Loucy (cell line): ENCODE data around the gene ICAM4.

Source experiments
- H2AFZ ChIP-seq: fragments of 200-600 bp; sonication (generic); 2 replicates; pipeline ENCODE4 v1.6.0; 2016; ENCODE audit warnings: antibody characterized with exemption, mild to moderate bottlenecking, low read length, moderate library complexity
- H3F3A ChIP-seq: fragments of 200-600 bp; 2 replicates; pipeline ENCODE4 v1.6.0; 2016; ENCODE audit warnings: antibody characterized with exemption, low read depth, mild to moderate bottlenecking
- H3K27me3 ChIP-seq: fragments of 200-600 bp; sonication (generic); 2 replicates; pipeline ENCODE4 v1.6.1; 2014; ENCODE audit warnings: low read length, mild to moderate bottlenecking; ENCODE audit not compliant: insufficient read depth, poor library complexity, severe bottlenecking
- H3K36me3 ChIP-seq: fragments of 200-600 bp; sonication (generic); 2 replicates; pipeline ENCODE4 v1.6.1; 2016; ENCODE audit warnings: low read length; ENCODE audit not compliant: insufficient read depth
- H3K4me1 ChIP-seq: fragments of 200-600 bp; sonication (generic); 2 replicates; pipeline ENCODE4 v1.5.1; 2014; ENCODE audit warnings: low read length, mild to moderate bottlenecking; ENCODE audit not compliant: insufficient read depth, poor library complexity, severe bottlenecking
- H3K4me2 ChIP-seq: fragments of 200-600 bp; sonication (generic); 2 replicates; pipeline ENCODE4 v1.6.0; 2014; ENCODE audit warnings: antibody characterized with exemption, low read length, low read depth, mild to moderate bottlenecking; ENCODE audit not compliant: poor library complexity, severe bottlenecking
- H3K4me3 ChIP-seq: fragments of 200-600 bp; sonication (generic); 2 replicates; pipeline ENCODE4 v1.5.1; 2014; ENCODE audit warnings: low read length, mild to moderate bottlenecking, mixed read lengths; ENCODE audit not compliant: poor library complexity, severe bottlenecking
- H3K79me2 ChIP-seq: fragments of 200-600 bp; sonication (generic); 2 replicates; pipeline ENCODE4 v1.6.1; 2014; ENCODE audit warnings: low read length; ENCODE audit not compliant: insufficient read depth
- H3K9ac ChIP-seq: fragments of 200-600 bp; sonication (generic); 2 replicates; pipeline ENCODE4 v1.6.0; 2014; ENCODE audit warnings: mild to moderate bottlenecking, low read depth, low read length, moderate library complexity; ENCODE audit not compliant: poor library complexity, severe bottlenecking
- H3K9me2 ChIP-seq: fragments of 200-600 bp; sonication (generic); replicated peaks from 2 replicates; pipeline ENCODE4 v1.6.1; 2016; ENCODE audit warnings: low read depth, low read length, mixed read lengths
- H3K9me3 ChIP-seq: fragments of 200-600 bp; sonication (generic); 2 replicates; pipeline ENCODE4 v1.6.1; 2014; ENCODE audit warnings: mild to moderate bottlenecking, antibody characterized with exemption, low read length, low read depth; ENCODE audit not compliant: insufficient read depth
- H4K20me1 ChIP-seq: fragments of 200-600 bp; sonication (generic); 2 replicates; pipeline ENCODE4 v1.6.0; 2014; ENCODE audit warnings: antibody characterized with exemption, low read length, mild to moderate bottlenecking; ENCODE audit not compliant: insufficient read depth, poor library complexity, severe bottlenecking
- EZH2phosphoT487 ChIP-seq: fragments of 200-600 bp; IDR thresholded peaks from 2 replicates; pipeline ENCODE4 v1.6.1; 2018; ENCODE audit warnings: antibody characterized with exemption, mild to moderate bottlenecking, moderate library complexity, borderline replicate concordance
- TF ChIP-seq, protein P1 (sequence below): fragments of 200-600 bp; sonication (generic); conservative IDR thresholded peaks from 2 replicates; pipeline ENCODE4 v1.5.1; 2014; ENCODE audit warnings: mild to moderate bottlenecking, antibody characterized with exemption, low read length

Gene ICAM4

DNA sequence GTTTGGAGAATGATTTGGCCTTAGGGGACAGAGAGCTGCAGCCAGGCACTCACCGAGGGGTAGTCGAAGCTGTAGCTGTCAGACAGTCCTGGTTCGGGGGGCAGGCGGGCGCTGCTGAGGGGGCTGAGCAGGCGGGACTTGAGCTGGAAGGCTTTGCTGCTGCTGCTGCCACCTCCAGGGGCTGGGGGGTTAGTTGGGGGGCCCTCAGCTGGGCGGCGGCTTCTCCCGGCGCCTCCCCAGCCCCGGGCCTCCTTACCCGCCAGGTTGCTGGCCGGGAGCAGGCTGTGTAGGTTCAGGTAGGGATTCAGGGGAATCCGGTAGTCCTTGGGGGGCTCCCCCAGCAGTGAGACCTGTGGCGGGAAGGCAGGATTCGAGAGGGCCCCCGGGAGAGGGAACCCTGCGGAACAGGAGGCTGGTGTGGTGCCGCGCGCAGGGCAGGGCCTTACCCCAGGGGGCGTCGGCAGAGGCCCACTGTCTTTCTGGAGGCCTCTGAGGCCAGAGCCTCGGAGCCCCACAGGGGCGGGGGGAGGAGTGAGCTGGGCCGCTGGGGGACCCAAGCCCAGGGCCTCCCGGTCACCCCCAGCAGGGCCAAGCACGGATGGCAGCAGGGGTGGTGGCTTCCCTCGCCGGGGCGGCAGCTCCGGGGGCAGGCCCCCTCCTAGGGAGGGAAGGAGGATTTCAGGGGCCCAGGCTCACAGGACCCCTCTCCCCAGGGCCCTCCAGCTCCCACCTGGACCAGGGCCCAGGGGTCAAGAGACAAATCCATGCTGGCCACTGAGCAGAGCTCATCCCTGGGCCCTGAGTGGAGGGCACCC is 34.1 kb downstream of the ICAM4 start:
- Histone ChIP-seq H3K9ac (no peak overlapping the region), H3F3A (peaks cover 6% of the 10 kb centered on the region; the same call in 1 of the 2 replicates), H3K9me2 (no peaks in the 10 kb centered on the region), H4K20me1 (no peaks in the 10 kb centered on the region), H3K27me3 (no peaks in the 10 kb centered on the region), H3K4me1 (no peaks in the 10 kb centered on the region), H3K4me3 (no peak overlapping the region), H3K4me2 (no peak overlapping the region), H3K9me3 (no peaks in the 10 kb centered on the region), H2AFZ (no peak overlapping the region), H3K79me2 (no peaks in the 10 kb centered on the region), H3K36me3 (peaks cover 87% of the 10 kb centered on the region)
- no peak for TF ChIP-seq EZH2phosphoT487
- TF ChIP-seq, protein P1, sequence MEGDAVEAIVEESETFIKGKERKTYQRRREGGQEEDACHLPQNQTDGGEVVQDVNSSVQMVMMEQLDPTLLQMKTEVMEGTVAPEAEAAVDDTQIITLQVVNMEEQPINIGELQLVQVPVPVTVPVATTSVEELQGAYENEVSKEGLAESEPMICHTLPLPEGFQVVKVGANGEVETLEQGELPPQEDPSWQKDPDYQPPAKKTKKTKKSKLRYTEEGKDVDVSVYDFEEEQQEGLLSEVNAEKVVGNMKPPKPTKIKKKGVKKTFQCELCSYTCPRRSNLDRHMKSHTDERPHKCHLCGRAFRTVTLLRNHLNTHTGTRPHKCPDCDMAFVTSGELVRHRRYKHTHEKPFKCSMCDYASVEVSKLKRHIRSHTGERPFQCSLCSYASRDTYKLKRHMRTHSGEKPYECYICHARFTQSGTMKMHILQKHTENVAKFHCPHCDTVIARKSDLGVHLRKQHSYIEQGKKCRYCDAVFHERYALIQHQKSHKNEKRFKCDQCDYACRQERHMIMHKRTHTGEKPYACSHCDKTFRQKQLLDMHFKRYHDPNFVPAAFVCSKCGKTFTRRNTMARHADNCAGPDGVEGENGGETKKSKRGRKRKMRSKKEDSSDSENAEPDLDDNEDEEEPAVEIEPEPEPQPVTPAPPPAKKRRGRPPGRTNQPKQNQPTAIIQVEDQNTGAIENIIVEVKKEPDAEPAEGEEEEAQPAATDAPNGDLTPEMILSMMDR = no peak

DNA sequence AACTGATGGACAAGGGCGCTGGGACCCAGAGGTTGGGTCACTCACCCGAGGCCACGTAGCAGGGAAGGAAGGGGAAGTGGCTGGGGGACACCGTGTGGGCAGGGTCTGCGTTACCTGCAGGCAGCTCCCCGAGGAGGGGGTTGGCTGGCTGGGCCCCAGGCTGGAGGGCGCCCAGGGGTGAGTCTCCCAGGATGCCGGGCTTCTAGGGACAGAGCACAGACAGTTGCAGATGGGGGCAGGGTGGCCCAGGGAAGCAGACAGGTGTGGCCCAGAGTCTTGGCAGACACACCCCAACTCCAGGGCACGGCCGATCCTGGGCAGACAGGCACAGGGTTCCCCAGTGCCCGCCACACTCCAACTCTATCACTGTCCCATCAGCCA is 34.7 kb downstream of the ICAM4 start:
- TF ChIP-seq EZH2phosphoT487 = no peak
- TF ChIP-seq, protein P1 = no peak
- Histone ChIP-seq H4K20me1 (no peaks in the 10 kb centered on the region), H3K4me2 (no peak overlapping the region), H3K27me3 (no peaks in the 10 kb centered on the region), H3K4me1 (no peaks in the 10 kb centered on the region), H3K9me3 (no peaks in the 10 kb centered on the region), H3K79me2 (no peaks in the 10 kb centered on the region), H2AFZ (no peak overlapping the region), H3F3A (peaks cover 6% of the 10 kb centered on the region; the same call in 1 of the 2 replicates), H3K9ac (no peak overlapping the region), H3K9me2 (no peaks in the 10 kb centered on the region), H3K4me3 (no peak overlapping the region), H3K36me3 (peaks cover 89% of the 10 kb centered on the region)

- Histone ChIP-seq H2AFZ (no peak overlapping the region), H3K4me3 (no peak overlapping the region), H3K27me3 (no peaks in the 10 kb centered on the region), H3K9me3 (no peaks in the 10 kb centered on the region), H4K20me1 (peaks cover 3% of the 10 kb centered on the region), H3K9ac (no peak overlapping the region), H3K4me2 (no peak overlapping the region), H3K79me2 (peaks cover 3% of the 10 kb centered on the region; the same call in 1 of the 2 replicates), H3K36me3 (peaks cover 92% of the 10 kb centered on the region), H3K4me1 (no peaks in the 10 kb centered on the region), H3K9me2 (no peaks in the 10 kb centered on the region), H3F3A (0 out of 2 replicates have a peak, but pooled peaks cover 2% of the 10 kb centered on the region)
- TF ChIP-seq, protein P1 = no peak
- TF ChIP-seq EZH2phosphoT487 = no peak
Measured at GRCh38 chr19:10321874-10322835, 35.4 kb downstream of the ICAM4 start.
